ENCODE measurements around the gene PRMT2.
"Not testable (repeated sequence)": the region's sequence is repeated elsewhere in the genome, so short reads cannot be mapped to it uniquely, and the experiment has no call there.

Gene PRMT2

DNA sequence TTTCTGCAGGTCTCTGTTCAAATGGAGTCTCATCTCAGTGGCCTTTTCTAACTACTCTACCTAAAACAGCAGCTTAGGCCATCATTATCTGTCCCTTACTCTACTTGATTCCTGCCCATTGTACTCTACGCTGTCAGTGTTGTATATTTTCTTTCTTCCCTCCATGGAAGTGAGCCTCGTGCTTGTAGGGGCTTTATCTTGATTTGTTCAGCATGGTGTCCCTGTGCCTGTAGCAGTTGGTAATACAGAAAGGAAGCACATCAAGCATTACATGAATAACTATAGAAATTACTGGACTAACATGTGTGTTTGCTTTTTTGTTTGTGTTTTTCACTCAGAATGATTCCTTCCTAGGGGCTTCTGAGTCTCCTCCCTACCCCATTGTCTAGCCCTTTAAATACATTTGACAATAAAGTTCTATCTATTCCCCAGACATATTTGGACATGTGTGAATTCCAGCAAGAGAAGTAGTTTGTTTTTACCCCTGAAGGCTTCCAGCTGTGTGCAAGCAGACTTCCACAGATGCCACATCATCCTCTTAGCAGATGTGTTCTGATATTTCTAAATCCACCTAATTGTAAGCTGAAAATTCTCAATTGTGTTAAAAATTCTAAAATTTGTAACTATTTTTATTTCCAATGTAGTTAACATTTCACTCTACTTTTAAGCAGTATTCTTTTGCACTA is 40.3 kb downstream of the PRMT2 start:
- FAIRE-seq = no peak

GRCh38 chr21:46676542-46676941 is 41.1 kb downstream of the PRMT2 start:
- not testable (repeated sequence) for FAIRE-seq

DNA sequence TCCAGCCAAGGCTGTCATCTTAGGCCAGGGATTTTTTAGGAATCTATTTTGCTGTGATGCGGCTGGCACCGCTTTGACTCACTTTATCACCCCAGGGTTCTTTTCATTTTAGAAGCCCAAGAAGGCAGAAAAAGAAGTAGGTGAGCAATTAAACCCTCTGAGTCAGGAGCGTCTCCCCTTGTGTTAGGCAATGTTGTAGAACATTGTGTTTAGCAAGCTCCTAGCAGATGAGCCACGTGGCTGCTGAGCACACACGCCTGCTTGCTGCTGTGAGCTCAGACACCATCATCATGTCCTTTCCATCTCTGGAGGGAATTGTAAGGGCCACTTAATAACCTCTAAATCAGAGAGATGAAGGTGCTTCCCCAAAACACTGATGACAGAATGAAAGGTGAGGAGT is 46.1 kb downstream of the PRMT2 start:
- FAIRE-seq = not testable (repeated sequence)

DNA sequence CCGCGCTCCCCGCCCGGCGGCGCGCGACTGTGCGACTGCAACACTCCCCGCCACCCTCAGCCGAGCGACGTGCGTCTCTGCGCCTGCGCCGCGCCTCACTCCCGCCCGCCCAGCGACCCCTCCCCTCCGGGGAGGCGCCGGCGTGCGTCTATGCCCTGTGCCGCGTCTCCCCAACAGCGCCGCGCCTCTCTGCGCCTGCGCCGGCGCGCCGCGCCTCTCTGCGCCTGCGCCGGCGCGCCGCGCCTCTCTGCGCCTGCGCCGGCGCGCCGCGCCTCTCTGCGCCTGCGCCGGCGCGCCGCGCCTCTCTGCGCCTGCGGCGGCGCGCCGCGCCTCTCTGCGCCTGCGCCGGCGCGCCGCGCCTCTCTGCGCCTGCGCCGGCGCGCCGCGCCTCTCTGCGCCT is 63.2 kb downstream of the PRMT2 start:
- not testable (repeated sequence) for FAIRE-seq

GRCh38 chr21:46699104-46699503 is 63.6 kb downstream of the PRMT2 start:
- FAIRE-seq = not testable (repeated sequence)

All from A204.1 (cell line).